Spinal cord (tissue), 10 donors: ENCODE data around the gene LAMC1. TPM values are rescaled to one million over a fixed set of nuclear protein-coding genes. Genes with fewer than 3 reads are reported as not detected.

Source experiments
- DNase-seq, 6 donors: peaks; one replicate each; pipeline versions ENCODE4 v3.0.0 to v3.0.0-alpha.2; 2013 to 2015; ENCODE audit warnings: low spot score in 6 of 6, low read depth in 4 of 6
- H3K27ac ChIP-seq: one replicate; pipeline ENCODE4 v1.5.1; 2013; ENCODE audit warnings: low read depth, low read length, control low read depth
- H3K27me3 ChIP-seq: one replicate; pipeline ENCODE4 v1.6.1; 2013; ENCODE audit warnings: low read length; ENCODE audit not compliant: control insufficient read depth, insufficient read depth
- H3K36me3 ChIP-seq: one replicate; pipeline ENCODE4 v1.6.1; 2013; ENCODE audit warnings: low read length; ENCODE audit not compliant: control insufficient read depth, insufficient read depth
- H3K4me1 ChIP-seq: one replicate; pipeline ENCODE4 v1.6.1; 2013; ENCODE audit warnings: low read length; ENCODE audit not compliant: control insufficient read depth, insufficient read depth
- H3K4me3 ChIP-seq: one replicate; pipeline ENCODE4 v1.5.1; 2013; ENCODE audit warnings: low read depth, low read length, control low read depth
- H3K9me3 ChIP-seq: one replicate; pipeline ENCODE4 v1.6.1; 2013; ENCODE audit warnings: low read length; ENCODE audit not compliant: control insufficient read depth, insufficient read depth
- WGBS: methylation state at CpG from one replicate; pipeline ENCODE4 v1.1.5; 2013; ENCODE audit warnings: missing lambda C conversion rate; ENCODE audit not compliant: insufficient coverage; 5-methylcytosine and 5-hydroxymethylcytosine counted together
- polyA plus RNA-seq, 2 donors: library from polyadenylated mRNA; unstranded; fragments of 120-200 nt; gene quantifications; one replicate each; pipeline ENCODE4 v1.2.1, GENCODE V29; 2013; ENCODE audit not compliant: insufficient read length in 2 of 2
- total RNA-seq, 2 donors: library from RNA; depleted of rRNA in 1 of 2; stranded (reverse); fragments of 120-200 nt in 1 of 2; fragments of >200 nt in 1 of 2; gene quantifications; one replicate each; pipeline versions ENCODE4 v1.2.3 to v1.2.4, GENCODE V29; 2013 to 2014
- donor health status: healthy.

The LAMC1 gene
- total and polyA plus RNA-seq, 4 donors: 47.5 to 174 (median 120) TPM

DNA sequence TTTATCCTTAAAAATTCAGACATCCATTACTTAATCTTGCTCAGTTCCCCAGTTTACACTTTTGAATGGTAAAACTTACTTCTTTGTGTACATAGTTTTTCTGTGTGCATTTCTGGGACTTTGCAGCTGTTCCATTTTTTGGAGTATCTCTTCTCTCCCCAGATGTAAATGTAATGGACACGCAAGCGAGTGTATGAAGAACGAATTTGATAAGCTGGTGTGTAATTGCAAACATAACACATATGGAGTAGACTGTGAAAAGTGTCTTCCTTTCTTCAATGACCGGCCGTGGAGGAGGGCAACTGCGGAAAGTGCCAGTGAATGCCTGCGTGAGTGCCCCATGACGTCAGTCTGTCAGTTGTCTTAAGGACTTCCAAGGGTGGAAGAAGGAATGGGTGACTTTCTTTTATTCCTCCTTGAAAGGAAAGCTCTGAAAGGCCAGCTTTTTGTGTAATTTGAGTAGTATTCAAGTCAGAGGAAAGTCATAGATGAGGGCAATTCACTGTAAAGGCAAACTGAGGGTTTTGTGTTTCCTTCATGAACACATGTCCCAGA is 87.2 kb downstream of the LAMC1 start:
- WGBS: 46% methylated on average over 6 of the region's 8 CpGs
- DNase-seq: peak in 2 of 6 donors; percentile 3 to 14
- H3K4me1 ChIP-seq: peaks cover 3% of the 10 kb centered on the region
- H3K27ac ChIP-seq: peak overlapping the region; percentile 25
- no peaks in the 10 kb centered on the region for H3K9me3 ChIP-seq
- H3K36me3 ChIP-seq: peaks cover 3% of the 10 kb centered on the region
- no peak overlapping the region for H3K4me3 ChIP-seq
- no peaks in the 10 kb centered on the region for H3K27me3 ChIP-seq

- no peak for DNase-seq
- Histone ChIP-seq H3K27ac (no peak overlapping the region), H3K4me1 (peaks cover 3% of the 10 kb centered on the region), H3K9me3 (no peaks in the 10 kb centered on the region), H3K27me3 (no peaks in the 10 kb centered on the region), H3K36me3 (peaks cover 9% of the 10 kb centered on the region), H3K4me3 (no peak overlapping the region)
- 95% methylated on average over 7 of the region's 9 CpGs for WGBS
These were observed 91.2 kb downstream of the LAMC1 start for GRCh38 chr1:183114441-183114840.

GRCh38 chr1:183116416-183116815 is 93.2 kb downstream of the LAMC1 start:
- no peaks in the 10 kb centered on the region for H3K27me3 ChIP-seq
- no peaks in the 10 kb centered on the region for H3K9me3 ChIP-seq
- H3K36me3 ChIP-seq: peaks cover 12% of the 10 kb centered on the region
- H3K4me1 ChIP-seq: no peaks in the 10 kb centered on the region
- DNase-seq: no peak
- H3K4me3 ChIP-seq: no peak overlapping the region
- WGBS: 100% methylated on average over 1 of the region's 4 CpGs
- H3K27ac ChIP-seq: no peak overlapping the region

- WGBS: no CpG with 5 or more reads among the region's 3 CpGs
- Histone ChIP-seq H3K9me3 (no peaks in the 10 kb centered on the region), H3K4me1 (peaks cover 3% of the 10 kb centered on the region), H3K36me3 (peaks cover 32% of the 10 kb centered on the region), H3K4me3 (no peak overlapping the region), H3K27ac (no peak overlapping the region), H3K27me3 (no peaks in the 10 kb centered on the region)
- no peak for DNase-seq
These were observed 98.4 kb downstream of the LAMC1 start for GRCh38 chr1:183121609-183122008.

DNA sequence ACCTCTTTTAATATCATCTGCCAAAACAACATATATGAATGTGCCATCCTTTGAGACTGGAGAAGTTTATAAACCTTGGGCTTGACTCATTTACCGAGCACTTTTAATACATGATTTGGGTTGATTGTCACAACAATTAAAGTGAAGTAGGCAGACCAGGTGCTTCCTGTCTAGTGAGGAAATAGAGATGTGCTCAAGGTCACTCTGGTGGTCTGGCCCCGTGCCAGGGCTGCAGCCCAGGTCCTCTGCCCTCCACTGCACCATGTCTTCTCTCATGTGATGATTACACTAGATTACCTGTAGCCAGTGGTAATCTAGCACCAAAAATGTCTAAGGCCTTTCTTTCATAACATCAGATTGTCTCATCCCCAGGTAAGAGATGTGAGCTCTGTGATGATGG is 101.0 kb downstream of the LAMC1 start:
- no peaks in the 10 kb centered on the region for H3K27me3 ChIP-seq
- H3K4me1 ChIP-seq: peaks cover 3% of the 10 kb centered on the region
- H3K27ac ChIP-seq: no peak overlapping the region
- no peak for DNase-seq
- no peaks in the 10 kb centered on the region for H3K9me3 ChIP-seq
- H3K36me3 ChIP-seq: peaks cover 33% of the 10 kb centered on the region
- WGBS: 100% methylated on average over 1 of the region's 2 CpGs
- no peak overlapping the region for H3K4me3 ChIP-seq

DNA sequence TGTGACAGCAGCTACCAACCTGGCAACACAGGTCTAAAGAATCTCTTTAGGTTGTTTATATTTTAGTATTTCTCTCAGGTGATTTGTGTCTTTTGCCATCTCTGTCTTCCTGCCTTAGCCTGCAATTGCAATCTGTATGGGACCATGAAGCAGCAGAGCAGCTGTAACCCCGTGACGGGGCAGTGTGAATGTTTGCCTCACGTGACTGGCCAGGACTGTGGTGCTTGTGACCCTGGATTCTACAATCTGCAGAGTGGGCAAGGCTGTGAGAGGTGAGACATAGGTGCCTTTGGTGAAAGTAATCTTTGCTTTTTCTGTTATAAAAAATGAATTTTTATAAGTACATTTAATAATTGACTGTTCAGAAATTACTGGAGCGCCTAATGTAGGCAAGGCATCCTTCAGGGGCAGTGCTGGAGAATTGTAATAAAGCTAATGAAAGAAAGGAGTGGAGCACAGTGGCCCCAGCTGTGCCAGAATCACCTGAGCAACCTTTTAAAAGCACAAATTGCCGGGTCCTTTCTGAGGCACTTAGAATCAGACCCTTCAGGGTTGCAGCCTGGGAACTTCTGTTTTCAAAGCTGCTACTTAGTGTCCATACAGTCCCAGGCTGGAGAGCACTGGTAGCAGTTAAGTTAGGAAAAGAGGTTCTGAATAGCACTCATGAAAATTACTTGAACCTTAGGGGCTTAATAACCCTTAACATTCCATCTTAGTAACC is 102.2 kb downstream of the LAMC1 start:
- H3K27ac ChIP-seq: no peak overlapping the region
- 97% methylated on average over 5 of the region's 5 CpGs for WGBS
- peaks cover 3% of the 10 kb centered on the region for H3K4me1 ChIP-seq
- no peak for DNase-seq
- H3K27me3 ChIP-seq: no peaks in the 10 kb centered on the region
- no peak overlapping the region for H3K4me3 ChIP-seq
- peaks cover 33% of the 10 kb centered on the region for H3K36me3 ChIP-seq
- no peaks in the 10 kb centered on the region for H3K9me3 ChIP-seq

DNA sequence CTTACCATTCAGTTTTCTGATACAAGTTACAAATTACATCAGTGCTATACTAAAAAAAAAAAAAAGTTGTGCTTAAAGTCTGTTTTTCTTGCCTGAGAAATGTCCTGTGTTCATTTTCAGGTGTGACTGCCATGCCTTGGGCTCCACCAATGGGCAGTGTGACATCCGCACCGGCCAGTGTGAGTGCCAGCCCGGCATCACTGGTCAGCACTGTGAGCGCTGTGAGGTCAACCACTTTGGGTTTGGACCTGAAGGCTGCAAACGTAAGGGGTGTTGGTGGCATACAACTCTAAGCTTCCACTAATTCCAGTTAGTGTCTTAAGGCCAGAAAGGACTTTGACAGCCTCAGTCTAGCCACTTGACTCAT is 102.8 kb downstream of the LAMC1 start:
- H3K27ac ChIP-seq: no peak overlapping the region
- 94% methylated on average over 5 of the region's 5 CpGs for WGBS
- no peak overlapping the region for H3K4me3 ChIP-seq
- no peaks in the 10 kb centered on the region for H3K9me3 ChIP-seq
- H3K36me3 ChIP-seq: peaks cover 33% of the 10 kb centered on the region
- H3K4me1 ChIP-seq: peaks cover 3% of the 10 kb centered on the region
- no peaks in the 10 kb centered on the region for H3K27me3 ChIP-seq
- DNase-seq: no peak

DNA sequence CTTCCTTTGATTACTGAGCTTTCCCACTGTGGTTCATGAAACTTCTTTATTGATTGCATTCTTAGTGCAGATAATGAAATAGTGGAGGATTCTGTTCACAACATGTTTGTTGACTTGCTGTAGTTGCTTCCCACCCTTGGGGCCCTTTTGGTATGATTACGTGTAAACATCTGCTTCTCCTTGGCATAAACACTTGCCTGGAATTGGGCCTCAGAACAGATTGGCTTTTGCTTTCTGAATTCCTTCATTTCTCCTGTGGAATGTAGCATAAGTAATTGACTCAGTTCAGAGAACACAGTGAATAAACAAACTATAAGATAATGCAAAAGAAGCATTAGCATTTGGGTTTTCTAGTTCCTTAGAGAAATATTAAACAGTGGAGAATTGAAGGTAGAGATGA is 103.3 kb downstream of the LAMC1 start:
- Histone ChIP-seq H3K4me3 (no peak overlapping the region), H3K36me3 (peaks cover 33% of the 10 kb centered on the region), H3K27me3 (no peaks in the 10 kb centered on the region), H3K4me1 (peaks cover 3% of the 10 kb centered on the region), H3K9me3 (no peaks in the 10 kb centered on the region), H3K27ac (no peak overlapping the region)
- WGBS: no CpG with 5 or more reads among the region's 1 CpG
- DNase-seq: peak in 2 of 6 donors; percentile 22 to 82

DNA sequence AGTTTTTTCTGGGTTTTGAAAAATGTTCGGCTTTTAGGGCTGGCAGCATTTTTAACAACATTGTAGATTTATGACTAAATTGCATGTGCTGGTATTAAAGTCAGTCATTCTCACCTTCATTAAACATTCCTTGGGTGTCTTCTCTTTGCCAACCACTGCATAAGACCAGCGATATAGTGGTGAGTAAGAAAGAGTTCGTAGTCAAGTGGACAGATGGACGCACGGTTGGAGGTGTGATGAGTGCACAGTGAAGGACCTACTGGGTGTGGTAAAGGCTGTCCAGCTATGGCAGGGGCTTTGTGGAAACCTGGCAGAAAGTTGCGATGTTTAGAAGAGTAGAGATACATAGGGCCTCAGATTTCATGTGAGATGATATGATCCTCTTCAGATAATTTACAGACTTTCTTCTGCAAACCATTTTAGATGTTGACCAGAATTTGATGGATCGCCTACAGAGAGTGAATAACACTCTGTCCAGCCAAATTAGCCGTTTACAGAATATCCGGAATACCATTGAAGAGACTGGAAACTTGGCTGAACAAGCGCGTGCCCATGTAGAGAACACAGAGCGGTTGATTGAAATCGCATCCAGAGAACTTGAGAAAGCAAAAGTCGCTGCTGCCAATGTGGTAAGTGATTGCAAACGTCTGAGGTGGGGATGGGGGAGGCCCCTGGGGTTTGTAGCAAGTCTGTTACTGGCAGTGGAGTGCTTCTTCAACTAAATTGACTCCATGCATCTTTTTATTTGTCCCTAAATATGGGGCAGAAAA is 106.9 kb downstream of the LAMC1 start:
- Histone ChIP-seq H3K9me3 (no peaks in the 10 kb centered on the region), H3K27ac (no peak overlapping the region)
- WGBS: 97% methylated on average over 11 of the region's 15 CpGs

More for the DNA sequence above, 106.9 kb downstream of the LAMC1 start:
- DNase-seq: peak in 1 of 6 donors; percentile 14
- H3K4me3 ChIP-seq: no peak overlapping the region
- no peaks in the 10 kb centered on the region for H3K4me1 ChIP-seq
- peaks cover 32% of the 10 kb centered on the region for H3K36me3 ChIP-seq
- H3K27me3 ChIP-seq: no peaks in the 10 kb centered on the region
